Gastroesophageal sphincter (tissue), 3 donors: ENCODE measurements around the gene ZNF784.

Experiments
- EP300 ChIP-seq: sonication (generic); formaldehyde crosslinking; IDR thresholded peaks from one replicate; pipeline ENCODE4 v1.6.1; 2017; ENCODE audit warnings: antibody characterized with exemption, mild to moderate bottlenecking
- POLR2A ChIP-seq, 2 donors: fragments of 450-650 bp; IDR thresholded peaks; one replicate each; pipeline ENCODE4 v1.6.1; 2017; ENCODE audit warnings: antibody characterized with exemption in 2 of 2, mild to moderate bottlenecking in 2 of 2, moderate library complexity in 1 of 2
- POLR2AphosphoS5 ChIP-seq: sonication (generic); formaldehyde crosslinking; IDR thresholded peaks from one replicate; pipeline ENCODE4 v1.6.1; 2017; ENCODE audit warnings: antibody characterized with exemption
- TF ChIP-seq, protein P1 (sequence below), 4 experiments: fragments of 200-600 bp in 2 of 4; fragments of 450-650 bp in 2 of 4; sonication (generic) in 1 of 4; IDR thresholded peaks; one replicate each; pipeline ENCODE4 v1.5.1; 2017 to 2019; ENCODE audit warnings: antibody characterized with exemption in 4 of 4, mild to moderate bottlenecking in 2 of 4, moderate library complexity in 2 of 4

DNA sequence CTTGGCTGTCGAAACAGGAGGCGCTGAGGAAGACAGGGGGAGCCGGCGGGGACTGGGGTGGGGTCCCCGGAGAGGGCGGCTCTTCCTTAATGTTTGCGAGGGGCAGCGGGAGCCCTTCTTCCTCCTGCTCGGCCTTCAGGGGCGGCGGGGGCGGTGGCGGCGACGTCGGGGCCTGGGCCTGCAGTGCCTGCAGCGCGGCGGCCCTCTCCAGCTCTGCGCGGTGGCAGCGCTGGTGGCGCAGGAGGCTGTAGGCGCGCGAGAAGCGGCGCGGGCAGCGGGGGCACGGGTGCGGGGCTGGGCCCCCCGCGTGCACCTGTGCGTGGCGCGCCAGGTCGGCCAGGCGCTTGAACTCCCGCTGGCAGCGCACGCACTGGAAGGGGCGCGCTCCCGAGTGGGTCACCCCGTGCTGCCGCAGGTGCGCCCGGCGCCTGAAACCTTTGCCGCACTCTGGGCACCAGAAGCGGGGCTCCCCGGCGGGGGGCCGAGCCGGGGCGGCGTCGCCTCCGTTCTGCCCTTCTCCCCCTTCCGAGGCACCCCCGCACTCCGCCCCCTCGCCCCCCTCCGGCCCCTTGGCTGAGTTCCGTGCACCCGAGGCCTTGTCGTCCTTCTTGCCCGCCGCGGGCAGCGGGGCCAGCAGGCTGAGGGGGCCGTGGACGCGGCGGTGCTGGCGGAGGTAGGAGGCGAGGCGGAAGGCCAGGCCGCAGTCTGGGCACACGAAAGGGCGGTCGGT is 46.2 kb downstream of the ZNF784 start:
- TF ChIP-seq, protein P1, sequence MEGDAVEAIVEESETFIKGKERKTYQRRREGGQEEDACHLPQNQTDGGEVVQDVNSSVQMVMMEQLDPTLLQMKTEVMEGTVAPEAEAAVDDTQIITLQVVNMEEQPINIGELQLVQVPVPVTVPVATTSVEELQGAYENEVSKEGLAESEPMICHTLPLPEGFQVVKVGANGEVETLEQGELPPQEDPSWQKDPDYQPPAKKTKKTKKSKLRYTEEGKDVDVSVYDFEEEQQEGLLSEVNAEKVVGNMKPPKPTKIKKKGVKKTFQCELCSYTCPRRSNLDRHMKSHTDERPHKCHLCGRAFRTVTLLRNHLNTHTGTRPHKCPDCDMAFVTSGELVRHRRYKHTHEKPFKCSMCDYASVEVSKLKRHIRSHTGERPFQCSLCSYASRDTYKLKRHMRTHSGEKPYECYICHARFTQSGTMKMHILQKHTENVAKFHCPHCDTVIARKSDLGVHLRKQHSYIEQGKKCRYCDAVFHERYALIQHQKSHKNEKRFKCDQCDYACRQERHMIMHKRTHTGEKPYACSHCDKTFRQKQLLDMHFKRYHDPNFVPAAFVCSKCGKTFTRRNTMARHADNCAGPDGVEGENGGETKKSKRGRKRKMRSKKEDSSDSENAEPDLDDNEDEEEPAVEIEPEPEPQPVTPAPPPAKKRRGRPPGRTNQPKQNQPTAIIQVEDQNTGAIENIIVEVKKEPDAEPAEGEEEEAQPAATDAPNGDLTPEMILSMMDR (IDR thresholded peaks at IDR 0.05), result no peak
- no peak for TF ChIP-seq POLR2A (IDR thresholded peaks at IDR 0.05)
- no peak for TF ChIP-seq POLR2AphosphoS5
- TF ChIP-seq EP300, result no peak
